K562 (cell line): Measurements from ENCODE around the gene ZNF500. TPM values are rescaled to one million over a fixed set of nuclear protein-coding genes. Genes with fewer than 3 reads are reported as not detected.

ENCODE experiments used
- ATAC-seq: fragments of 200-7000 bp; cut with Tn5 transposase; 3 replicates; pipeline ENCODE4 v1.9.1; 2020; ENCODE audit warnings: moderate library complexity
- BruUV-seq: library from RNA; stranded (reverse); fragments of 400-500 nt; replicated peaks from 2 replicates; lab custom pipeline; 2021; lab: Mats Ljungman, UMichigan
- CTCF ChIA-PET: fragments of 300-600 bp; formaldehyde crosslinking; extraction: SDS; loops from one replicate; lab custom pipeline; 2021; ENCODE audit warnings: low intra/inter-chr PET ratio; lab: Yijun Ruan, JAX
- POLR2A ChIA-PET: fragments of 300-600, 350-650 bp; sonication (Branson Sonifier 250); formaldehyde crosslinking; extraction: SDS; loops from one replicate; lab custom pipeline; 2021; ENCODE audit warnings: antibody characterized with exemption, inconsistent platforms; lab: Yijun Ruan, JAX
- DNase-seq, 4 experiments: peaks; one replicate each; pipeline versions ENCODE4 v3.0.0 to v3.0.0-alpha.2; 2011 to 2018; ENCODE audit warnings: low spot score in 3 of 4, mixed read lengths in 3 of 4; ENCODE audit errors: extremely low read depth in 1 of 4
- FAIRE-seq: peaks from 2 replicates; lab custom pipeline; 2011; peaks lifted over from hg19 to GRCh38; lab: Jason Lieb, UNC
- H2AFZ ChIP-seq: 2 replicates; pipeline ENCODE4 v1.6.0; 2011; ENCODE audit warnings: low read depth, low read length, control low read depth, inconsistent platforms
- H3K27ac ChIP-seq: fragments of 200-600 bp; 3 replicates; pipeline ENCODE4 v1.8.0; 2011; ENCODE audit warnings: low read depth, mild to moderate bottlenecking, control low read depth, inconsistent platforms, low read length, moderate library complexity, mixed read lengths; ENCODE audit errors: extremely low read depth
- H3K27me3 ChIP-seq, 2 experiments: fragments of 300-600 bp in 1 of 2; 2 replicates in 1 of 2; 3 replicates in 1 of 2; pipeline versions ENCODE4 v1.6.0 to v1.8.0; 2011; ENCODE audit warnings: inconsistent platforms in 2 of 2, low read length in 2 of 2, mild to moderate bottlenecking in 1 of 2, mixed read lengths in 1 of 2, moderate library complexity in 1 of 2; ENCODE audit not compliant: control insufficient read depth in 2 of 2, insufficient read depth in 2 of 2
- H3K36me3 ChIP-seq: fragments of 300-600 bp; 3 replicates; pipeline ENCODE4 v1.8.0; 2011; ENCODE audit warnings: mild to moderate bottlenecking, low read length, inconsistent platforms; ENCODE audit not compliant: control insufficient read depth, insufficient read depth
- H3K4me1 ChIP-seq, 2 experiments: fragments of 200-600 bp in 1 of 2; replicated peaks in 1 of 2; 2 replicates in 1 of 2; 3 replicates in 1 of 2; pipeline versions ENCODE4 v1.5.1 to v1.8.0; 2011; ENCODE audit warnings: inconsistent platforms in 2 of 2, low read length in 2 of 2, mild to moderate bottlenecking in 1 of 2, mixed read lengths in 1 of 2, moderate library complexity in 1 of 2; ENCODE audit not compliant: control insufficient read depth in 2 of 2, insufficient read depth in 2 of 2
- H3K4me2 ChIP-seq: 2 replicates; pipeline ENCODE4 v1.6.1; 2011; ENCODE audit warnings: low read length, control low read depth, inconsistent platforms, mixed read lengths; ENCODE audit not compliant: insufficient read depth
- H3K4me3 ChIP-seq: fragments of 200-600 bp; sonication (generic), shearing (Covaris generic); 2 replicates; pipeline ENCODE4 v1.5.1; 2016; ENCODE audit warnings: control low read depth, inconsistent platforms
- H3K79me2 ChIP-seq: fragments of 200-600 bp; 3 replicates; pipeline ENCODE4 v1.8.0; 2011; ENCODE audit warnings: low read length, inconsistent platforms; ENCODE audit not compliant: control insufficient read depth, insufficient read depth
- H3K9ac ChIP-seq, 2 experiments: 2 replicates each; pipeline versions ENCODE4 v1.6.0 to v1.6.1; 2011; ENCODE audit warnings: low read depth in 2 of 2, low read length in 2 of 2, control low read depth in 1 of 2, inconsistent platforms in 1 of 2, mild to moderate bottlenecking in 1 of 2, mixed read lengths in 1 of 2; ENCODE audit not compliant: insufficient read depth in 1 of 2
- H3K9me1 ChIP-seq: one replicate; pipeline ENCODE4 v1.6.0; 2011; ENCODE audit warnings: inconsistent platforms, mild to moderate bottlenecking, low read length, moderate library complexity; ENCODE audit not compliant: control insufficient read depth, insufficient read depth
- H3K9me3 ChIP-seq: replicated peaks from 2 replicates; pipeline ENCODE4 v1.5.1; 2011; ENCODE audit warnings: low read depth, low read length, inconsistent platforms; ENCODE audit not compliant: control insufficient read depth, insufficient read depth
- H4K20me1 ChIP-seq: replicated peaks from 2 replicates; pipeline ENCODE4 v1.6.1; 2011; ENCODE audit warnings: low read length, inconsistent platforms, mixed read lengths; ENCODE audit not compliant: control insufficient read depth, insufficient read depth
- ATF7 ChIP-seq: fragments of 450-650 bp; IDR thresholded peaks from 2 replicates; pipeline ENCODE4 v1.7.1; 2014; ENCODE audit warnings: mild to moderate bottlenecking, moderate library complexity
- FOS ChIP-seq: IDR thresholded peaks from 3 replicates; pipeline ENCODE4 v1.6.1; 2011; ENCODE audit not compliant: insufficient read length; ENCODE audit errors: extremely low read depth
- LEF1 ChIP-seq: fragments of 450-650 bp; IDR thresholded peaks from 2 replicates; pipeline ENCODE4 v1.6.1; 2016; ENCODE audit warnings: mild to moderate bottlenecking
- NR2C2 ChIP-seq, 2 experiments: fragments of 200-800 bp in 1 of 2; sonication (Bioruptor generic) in 1 of 2; sonication (generic) in 1 of 2; formaldehyde crosslinking in 1 of 2; IDR thresholded peaks; 2 replicates each; pipeline versions ENCODE4 v1.6.1 to v1.8.0; 2016 to 2022; ENCODE audit warnings: mild to moderate bottlenecking in 1 of 2, missing compliant biosample characterization in 1 of 2, missing genetic modification characterization in 1 of 2, missing genetic modification reagents in 1 of 2
- SRF ChIP-seq, 2 experiments: fragments of 250-450, 450-650 bp in 1 of 2; sonication (Bioruptor Pico) in 1 of 2; sonication (generic) in 1 of 2; formaldehyde crosslinking; IDR thresholded peaks; 2 replicates each; pipeline versions ENCODE4 v1.5.0 to v1.5.1; 2020 to 2022; ENCODE audit warnings: mild to moderate bottlenecking in 1 of 2, missing genetic modification reagents in 1 of 2
- TEAD2 ChIP-seq: fragments of 450-650 bp; IDR thresholded peaks from 2 replicates; pipeline ENCODE4 v1.6.1; 2016; ENCODE audit warnings: missing genetic modification characterization, control low read depth, missing compliant biosample characterization
- WGBS: fragments of 100-300 bp; shearing (Covaris generic); methylation state at CpG from one replicate; pipeline ENCODE4 v1.1.6; 2016; ENCODE audit warnings: low coverage, mixed read lengths; ENCODE audit not compliant: insufficient coverage; ENCODE audit errors: missing lambda C conversion rate; 5-methylcytosine and 5-hydroxymethylcytosine counted together
- in situ Hi-C: fragments of 300-500 bp; cut with MboI; formaldehyde crosslinking; loops from 4 replicates; pipeline ENCODE4 v1.15.0; 2018; ENCODE audit warnings: inconsistent platforms, mixed read lengths
- intact Hi-C: fragments of 100-400 bp; cut with micrococcal nuclease; formaldehyde crosslinking; loops from 2 replicates; pipeline ENCODE4 v1.14.2; 2022
- polyA plus RNA-seq, 8 experiments: library from polyadenylated mRNA; depleted of rRNA in 4 of 8; stranded (reverse) in 5 of 8; unstranded in 3 of 8; fragments of >200 nt; fragmentation: Nextera tagmentation in 2 of 8; fragmentation: Illumina TruSeq in 1 of 8; extraction: Ambion mirVana in 2 of 8; extraction: Trizol in 1 of 8; gene quantifications; 2 replicates each; pipeline versions ENCODE4 v1.2.1 to v1.2.3, GENCODE V29; 2011 to 2014; ENCODE audit warnings: inconsistent platforms in 1 of 8, missing spikeins in 1 of 8
- total RNA-seq, 7 experiments: library from RNA; depleted of rRNA in 6 of 7; stranded (reverse); fragments of >200 nt in 6 of 7; fragmentation: Illumina TruSeq in 2 of 7; extraction: Trizol in 2 of 7; gene quantifications; 2 replicates each; pipeline versions ENCODE4 v1.2.1 to v1.2.3, GENCODE V29; 2011 to 2021; ENCODE audit warnings: low replicate concordance in 1 of 7
- TF ChIP-seq, protein P1 (sequence below): fragments of 450-650 bp; IDR thresholded peaks from 2 replicates; pipeline ENCODE4 v1.7.1; 2018; ENCODE audit warnings: mild to moderate bottlenecking, low read depth; ENCODE audit not compliant: partially characterized antibody
- TF ChIP-seq, protein P2 (sequence below): IDR thresholded peaks from 2 replicates; pipeline ENCODE4 v1.6.1; 2011; ENCODE audit not compliant: insufficient read length; ENCODE audit errors: extremely low read depth
- TF ChIP-seq, protein P3 (sequence below), 2 experiments: fragments of 450-650 bp in 1 of 2; sonication (generic) in 1 of 2; formaldehyde crosslinking in 1 of 2; IDR thresholded peaks; 2 replicates each; pipeline versions ENCODE4 v1.7.1 to v1.9.0; 2016 to 2022; ENCODE audit warnings: inconsistent platforms in 1 of 2, mild to moderate bottlenecking in 1 of 2, missing genetic modification reagents in 1 of 2

ZNF500 gene
- total and polyA plus RNA-seq, 9 of the 15 experiments (the other 6 are each of a cell fraction or from before 2014, with no cell fraction given), result 0.80 to 20.8 (median 5.3) TPM

DNA sequence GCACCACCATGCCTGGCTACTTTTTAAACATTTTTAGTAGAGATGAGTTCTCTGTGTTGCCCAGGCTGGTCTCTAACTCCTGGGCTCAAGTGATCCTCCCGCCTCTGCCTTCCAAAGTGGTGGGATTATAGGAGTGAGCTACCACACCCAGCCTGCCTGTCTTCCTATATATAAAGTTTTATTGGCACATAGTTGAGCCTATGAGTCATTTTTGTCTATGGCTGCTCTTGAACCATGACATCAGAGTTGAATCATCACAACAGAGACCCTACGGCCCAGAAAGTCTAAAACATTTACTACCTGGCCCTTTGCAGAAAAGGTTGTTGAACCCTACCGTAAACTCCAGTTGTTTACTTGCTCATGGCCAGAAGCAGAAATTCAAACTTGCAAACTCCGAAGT lies 13.3 kb upstream of the ZNF500 start:
- CTCF ChIA-PET, result no interaction called here
- TF ChIP-seq, protein P1, sequence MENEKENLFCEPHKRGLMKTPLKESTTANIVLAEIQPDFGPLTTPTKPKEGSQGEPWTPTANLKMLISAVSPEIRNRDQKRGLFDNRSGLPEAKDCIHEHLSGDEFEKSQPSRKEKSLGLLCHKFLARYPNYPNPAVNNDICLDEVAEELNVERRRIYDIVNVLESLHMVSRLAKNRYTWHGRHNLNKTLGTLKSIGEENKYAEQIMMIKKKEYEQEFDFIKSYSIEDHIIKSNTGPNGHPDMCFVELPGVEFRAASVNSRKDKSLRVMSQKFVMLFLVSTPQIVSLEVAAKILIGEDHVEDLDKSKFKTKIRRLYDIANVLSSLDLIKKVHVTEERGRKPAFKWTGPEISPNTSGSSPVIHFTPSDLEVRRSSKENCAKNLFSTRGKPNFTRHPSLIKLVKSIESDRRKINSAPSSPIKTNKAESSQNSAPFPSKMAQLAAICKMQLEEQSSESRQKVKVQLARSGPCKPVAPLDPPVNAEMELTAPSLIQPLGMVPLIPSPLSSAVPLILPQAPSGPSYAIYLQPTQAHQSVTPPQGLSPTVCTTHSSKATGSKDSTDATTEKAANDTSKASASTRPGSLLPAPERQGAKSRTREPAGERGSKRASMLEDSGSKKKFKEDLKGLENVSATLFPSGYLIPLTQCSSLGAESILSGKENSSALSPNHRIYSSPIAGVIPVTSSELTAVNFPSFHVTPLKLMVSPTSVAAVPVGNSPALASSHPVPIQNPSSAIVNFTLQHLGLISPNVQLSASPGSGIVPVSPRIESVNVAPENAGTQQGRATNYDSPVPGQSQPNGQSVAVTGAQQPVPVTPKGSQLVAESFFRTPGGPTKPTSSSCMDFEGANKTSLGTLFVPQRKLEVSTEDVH, result no peak
- TF ChIP-seq, protein P2, sequence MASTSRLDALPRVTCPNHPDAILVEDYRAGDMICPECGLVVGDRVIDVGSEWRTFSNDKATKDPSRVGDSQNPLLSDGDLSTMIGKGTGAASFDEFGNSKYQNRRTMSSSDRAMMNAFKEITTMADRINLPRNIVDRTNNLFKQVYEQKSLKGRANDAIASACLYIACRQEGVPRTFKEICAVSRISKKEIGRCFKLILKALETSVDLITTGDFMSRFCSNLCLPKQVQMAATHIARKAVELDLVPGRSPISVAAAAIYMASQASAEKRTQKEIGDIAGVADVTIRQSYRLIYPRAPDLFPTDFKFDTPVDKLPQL, result no peak
- TF ChIP-seq TEAD2 (tag) (no peak), FOS (peak; percentile 18), SRF (CRISPR knock-in tag; IDR thresholded peaks at IDR 0.05) (no peak), LEF1 (no peak), ATF7 (peak; percentile 84), NR2C2 (CRISPR knock-in tag; IDR thresholded peaks at IDR 0.05) (no peak), NR2C2 (tag; IDR thresholded peaks at IDR 0.05) (no peak)
- TF ChIP-seq, protein P3, sequence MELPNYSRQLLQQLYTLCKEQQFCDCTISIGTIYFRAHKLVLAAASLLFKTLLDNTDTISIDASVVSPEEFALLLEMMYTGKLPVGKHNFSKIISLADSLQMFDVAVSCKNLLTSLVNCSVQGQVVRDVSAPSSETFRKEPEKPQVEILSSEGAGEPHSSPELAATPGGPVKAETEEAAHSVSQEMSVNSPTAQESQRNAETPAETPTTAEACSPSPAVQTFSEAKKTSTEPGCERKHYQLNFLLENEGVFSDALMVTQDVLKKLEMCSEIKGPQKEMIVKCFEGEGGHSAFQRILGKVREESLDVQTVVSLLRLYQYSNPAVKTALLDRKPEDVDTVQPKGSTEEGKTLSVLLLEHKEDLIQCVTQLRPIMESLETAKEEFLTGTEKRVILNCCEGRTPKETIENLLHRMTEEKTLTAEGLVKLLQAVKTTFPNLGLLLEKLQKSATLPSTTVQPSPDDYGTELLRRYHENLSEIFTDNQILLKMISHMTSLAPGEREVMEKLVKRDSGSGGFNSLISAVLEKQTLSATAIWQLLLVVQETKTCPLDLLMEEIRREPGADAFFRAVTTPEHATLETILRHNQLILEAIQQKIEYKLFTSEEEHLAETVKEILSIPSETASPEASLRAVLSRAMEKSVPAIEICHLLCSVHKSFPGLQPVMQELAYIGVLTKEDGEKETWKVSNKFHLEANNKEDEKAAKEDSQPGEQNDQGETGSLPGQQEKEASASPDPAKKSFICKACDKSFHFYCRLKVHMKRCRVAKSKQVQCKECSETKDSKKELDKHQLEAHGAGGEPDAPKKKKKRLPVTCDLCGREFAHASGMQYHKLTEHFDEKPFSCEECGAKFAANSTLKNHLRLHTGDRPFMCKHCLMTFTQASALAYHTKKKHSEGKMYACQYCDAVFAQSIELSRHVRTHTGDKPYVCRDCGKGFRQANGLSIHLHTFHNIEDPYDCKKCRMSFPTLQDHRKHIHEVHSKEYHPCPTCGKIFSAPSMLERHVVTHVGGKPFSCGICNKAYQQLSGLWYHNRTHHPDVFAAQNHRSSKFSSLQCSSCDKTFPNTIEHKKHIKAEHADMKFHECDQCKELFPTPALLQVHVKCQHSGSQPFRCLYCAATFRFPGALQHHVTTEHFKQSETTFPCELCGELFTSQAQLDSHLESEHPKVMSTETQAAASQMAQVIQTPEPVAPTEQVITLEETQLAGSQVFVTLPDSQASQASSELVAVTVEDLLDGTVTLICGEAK (IDR thresholded peaks at IDR 0.05), result peak; percentile 99
- TF ChIP-seq, protein P3 (CRISPR knock-in tag; IDR thresholded peaks at IDR 0.05), result peak; percentile 98

More for the DNA sequence above, 13.3 kb upstream of the ZNF500 start:
- H3K4me3 ChIP-seq, result no peak overlapping the region
- H3K9me3 ChIP-seq, result no peaks in the 10 kb centered on the region
- H3K27me3 ChIP-seq, result no peaks in the 10 kb centered on the region
- no peaks in the 10 kb centered on the region for H3K9me1 ChIP-seq
- no peak overlapping the region for H3K9ac ChIP-seq
- H4K20me1 ChIP-seq, result no peaks in the 10 kb centered on the region
- ATAC-seq (peak; percentile 33; the same call in 1 of the 3 replicates), DNase-seq (peak in 1 of 4 experiments; percentile 22), FAIRE-seq (no peak)
- H3K36me3 ChIP-seq, result no peaks in the 10 kb centered on the region
- 0 out of 2 replicates have a peak overlapping the region, but pooled peaks have one; percentile 14 for H2AFZ ChIP-seq
- no TSS peak for BruUV-seq
- H3K4me2 ChIP-seq, result no peak overlapping the region
- intact Hi-C loops, result no loop called here
- peaks cover 0 to 12% of the 10 kb centered on the region in 2 experiments; a peak in 3 of 5 replicates for H3K4me1 ChIP-seq
- no peak overlapping the region for H3K27ac ChIP-seq
- POLR2A ChIA-PET, result interaction anchor here (0.6 kb wide), 1 partner anchor 89 kb away, joined by 3 read pairs; no protein-coding TSS in a partner anchor
- in situ Hi-C loops, result no loop called here
- no peaks in the 10 kb centered on the region for H3K79me2 ChIP-seq
- WGBS, result 39% methylated on average over 4 of the region's 4 CpGs
